B cell (primary cell): ENCODE measurements around the gene GUCY2D. TPM values are rescaled to one million over a fixed set of nuclear protein-coding genes. Genes with fewer than 3 reads are reported as not detected.

ENCODE experiments used
- polyA plus RNA-seq: library from polyadenylated mRNA; depleted of rRNA; stranded (reverse); fragments of >200 nt; gene quantifications from 2 replicates; pipeline ENCODE4 v1.2.3, GENCODE V29; 2012
- total RNA-seq, 2 donors: library from RNA; stranded (reverse); fragments of 120-200 nt in 1 of 2; gene quantifications; 1 replicate in 1 of 2; 2 replicates in 1 of 2; pipeline versions ENCODE4 v1.2.3 to v1.2.4, GENCODE V29; 2013 to 2022

The GUCY2D gene
- total and polyA plus RNA-seq, 2 donors (not counting 1 experiment from before 2014, with no cell fraction given): not detected

Other genes starting within 250 kb of the GUCY2D start
- 106 and 110 TPM in 2 replicates for gene KDM6B, start 168.4 kb upstream of the GUCY2D start, total RNA-seq
- gene KDM6B, start 168.4 kb upstream of the GUCY2D start, polyA plus RNA-seq: 18.6 and 49.2 TPM in 2 replicates
- 5.1 and 6.0 TPM in 2 replicates for gene TMEM88, start 147.5 kb upstream of the GUCY2D start, total RNA-seq
- 9.5 and 15.9 TPM in 2 replicates for gene TMEM88, start 147.5 kb upstream of the GUCY2D start, polyA plus RNA-seq
- 20.0 and 22.0 TPM in 2 replicates for gene NAA38, start 145.1 kb upstream of the GUCY2D start, total RNA-seq
- gene NAA38, start 145.1 kb upstream of the GUCY2D start, polyA plus RNA-seq: 37.6 and 80.5 TPM in 2 replicates
- gene CYB5D1, start 144.6 kb upstream of the GUCY2D start, total RNA-seq: 8.5 and 10.2 TPM in 2 replicates
- gene CYB5D1, start 144.6 kb upstream of the GUCY2D start, polyA plus RNA-seq: 6.1 and 6.3 TPM in 2 replicates
- 69.1 and 75.5 TPM in 2 replicates for gene CHD3, start 113.8 kb upstream of the GUCY2D start, total RNA-seq
- gene CHD3, start 113.8 kb upstream of the GUCY2D start, polyA plus RNA-seq: 68.1 and 133 TPM in 2 replicates
- 3.8 and 4.3 TPM in 2 replicates for gene RNF227, start 86.3 kb upstream of the GUCY2D start, total RNA-seq
- 5.8 and 11.8 TPM in 2 replicates for gene RNF227, start 86.3 kb upstream of the GUCY2D start, polyA plus RNA-seq
- 11.4 and 15.5 TPM in 2 replicates for gene KCNAB3, start 72.8 kb upstream of the GUCY2D start, total RNA-seq
- 16.3 and 25.7 TPM in 2 replicates for gene KCNAB3, start 72.8 kb upstream of the GUCY2D start, polyA plus RNA-seq
- gene TRAPPC1, start 70.7 kb upstream of the GUCY2D start, total RNA-seq: 86.0 and 118 TPM in 2 replicates
- 107 and 173 TPM in 2 replicates for gene TRAPPC1, start 70.7 kb upstream of the GUCY2D start, polyA plus RNA-seq
- 34.8 and 40.4 TPM in 2 replicates for gene CNTROB, start 70.4 kb upstream of the GUCY2D start, total RNA-seq
- 23.1 and 40.7 TPM in 2 replicates for gene CNTROB, start 70.4 kb upstream of the GUCY2D start, polyA plus RNA-seq
- gene ALOX15B, start 36.4 kb downstream of the GUCY2D start, total RNA-seq: not detected in 2 replicates
- 0.03 TPM in 1 of 2 replicates, not detected in the other for gene ALOX15B, start 36.4 kb downstream of the GUCY2D start, polyA plus RNA-seq
- gene ALOX12B, start 85.1 kb downstream of the GUCY2D start, total RNA-seq: 0.29 and 0.69 TPM in 2 replicates
- gene ALOX12B, start 85.1 kb downstream of the GUCY2D start, polyA plus RNA-seq: 0.14 and 0.57 TPM in 2 replicates
- gene ALOXE3, start 115.9 kb downstream of the GUCY2D start, total RNA-seq: not detected in 2 replicates
- 0.04 TPM in 1 of 2 replicates, not detected in the other for gene ALOXE3, start 115.9 kb downstream of the GUCY2D start, polyA plus RNA-seq
- not detected in 2 replicates for gene HES7, start 121.5 kb downstream of the GUCY2D start, total RNA-seq
- gene HES7, start 121.5 kb downstream of the GUCY2D start, polyA plus RNA-seq: 0.09 and 0.34 TPM in 2 replicates
- 118 and 120 TPM in 2 replicates for gene PER1, start 149.8 kb downstream of the GUCY2D start, total RNA-seq
- gene PER1, start 149.8 kb downstream of the GUCY2D start, polyA plus RNA-seq: 176 and 700 TPM in 2 replicates
- 154 and 162 TPM in 2 replicates for gene VAMP2, start 160.3 kb downstream of the GUCY2D start, total RNA-seq
- 209 and 291 TPM in 2 replicates for gene VAMP2, start 160.3 kb downstream of the GUCY2D start, polyA plus RNA-seq
- 30.3 and 30.5 TPM in 2 replicates for gene TMEM107, start 173.8 kb downstream of the GUCY2D start, total RNA-seq
- gene TMEM107, start 173.8 kb downstream of the GUCY2D start, polyA plus RNA-seq: 13.3 and 34.0 TPM in 2 replicates
- gene BORCS6, start 187.6 kb downstream of the GUCY2D start, total RNA-seq: 18.6 and 20.2 TPM in 2 replicates
- gene BORCS6, start 187.6 kb downstream of the GUCY2D start, polyA plus RNA-seq: 4.3 and 9.7 TPM in 2 replicates
- 0.41 and 1.1 TPM in 2 replicates for gene AURKB, start 208.0 kb downstream of the GUCY2D start, total RNA-seq
- gene AURKB, start 208.0 kb downstream of the GUCY2D start, polyA plus RNA-seq: 2.7 and 5.3 TPM in 2 replicates
- 209 TPM in 2 replicates for gene CTC1, start 245.4 kb downstream of the GUCY2D start, total RNA-seq
- gene CTC1, start 245.4 kb downstream of the GUCY2D start, polyA plus RNA-seq: 263 and 267 TPM in 2 replicates
- gene PFAS, start 246.7 kb downstream of the GUCY2D start, total RNA-seq: 65.5 and 66.4 TPM in 2 replicates
- gene PFAS, start 246.7 kb downstream of the GUCY2D start, polyA plus RNA-seq: 22.3 and 31.4 TPM in 2 replicates